Measurements from ENCODE around the gene DNAJC6.

GRCh38 chr1:65319141-65319540 lies 9.8 kb downstream of the DNAJC6 start:
- TF ChIP-seq CTCF (IDR thresholded peaks at IDR 0.05) (no peak), ZFX (IDR thresholded peaks at IDR 0.05; ENCODE audit: borderline replicate concordance) (no peak)

Data from 22Rv1 (cell line).